Dedifferentiated amniotic fluid mesenchymal stem cell (primary cell): Measurements from ENCODE around the gene PGPEP1.

Experiments
- DNase-seq: peaks from one replicate; pipeline ENCODE4 v3.0.0-alpha.2; 2016; ENCODE audit errors: extremely low spot score

Gene PGPEP1

GRCh38 chr19:18340190-18340989 lies at the start of gene PGPEP1:
Gene PGPEP1, plus strand, starts transcription at chr19:18340598. Its CDS starts 84 bp downstream, at chr19:18340682.
- DNase-seq, result no peak

- DNase-seq, result no peak
Observed at GRCh38 chr19:18291019-18291524, 49.3 kb upstream of the PGPEP1 start.

- DNase-seq, result peak; percentile 26
Observed at GRCh38 chr19:18291590-18292461, 48.6 kb upstream of the PGPEP1 start.

- no peak for DNase-seq
Observed at GRCh38 chr19:18292462-18292809, 48.0 kb upstream of the PGPEP1 start.

- no peak for DNase-seq
Observed at GRCh38 chr19:18292810-18293641, 47.4 kb upstream of the PGPEP1 start.

GRCh38 chr19:18293642-18294466 lies 46.5 kb upstream of the PGPEP1 start:
- no peak for DNase-seq

GRCh38 chr19:18294467-18294864 lies 45.9 kb upstream of the PGPEP1 start:
- DNase-seq, result no peak

GRCh38 chr19:18295034-18295451 lies 45.4 kb upstream of the PGPEP1 start:
- DNase-seq, result no peak

GRCh38 chr19:18297308-18297707 lies 43.1 kb upstream of the PGPEP1 start:
- DNase-seq, result no peak

GRCh38 chr19:18298601-18299000 lies 41.8 kb upstream of the PGPEP1 start:
- DNase-seq, result no peak

- no peak for DNase-seq
Observed at GRCh38 chr19:18299654-18300053, 40.7 kb upstream of the PGPEP1 start.

GRCh38 chr19:18300930-18301717 lies 39.3 kb upstream of the PGPEP1 start:
- peak; percentile 66 for DNase-seq

GRCh38 chr19:18301718-18302111 lies 38.7 kb upstream of the PGPEP1 start:
- DNase-seq, result no peak

- DNase-seq, result no peak
Observed at GRCh38 chr19:18304208-18304457, 36.3 kb upstream of the PGPEP1 start.

GRCh38 chr19:18304458-18305310 lies 35.7 kb upstream of the PGPEP1 start:
- peak; percentile 59 for DNase-seq

- no peak for DNase-seq
Observed at GRCh38 chr19:18306209-18306887, 34.0 kb upstream of the PGPEP1 start.

- DNase-seq, result no peak
Observed at GRCh38 chr19:18306888-18307260, 33.5 kb upstream of the PGPEP1 start.

- no peak for DNase-seq
Observed at GRCh38 chr19:18307271-18307681, 33.1 kb upstream of the PGPEP1 start.
